Mesothelial cell of epicardium (in vitro differentiated cells): Measurements from ENCODE around the gene ABHD4. TPM values are rescaled to one million over a fixed set of nuclear protein-coding genes. Genes with fewer than 3 reads are reported as not detected.

ENCODE experiments used
- DNase-seq, 2 experiments: peaks; one replicate each; pipeline ENCODE4 v3.0.0; 2021; ENCODE audit warnings: low spot score in 2 of 2; ENCODE audit not compliant: unreplicated experiment in 2 of 2
- H3K27ac Mint-ChIP-seq: 2 replicates; pipeline ENCODE4 v1.8.0; 2021; ENCODE audit warnings: mixed read lengths
- H3K27me3 Mint-ChIP-seq: 2 replicates; pipeline ENCODE4 v1.8.0; 2021; ENCODE audit warnings: low read depth, mixed read lengths
- H3K36me3 Mint-ChIP-seq: 2 replicates; pipeline ENCODE4 v1.8.0; 2021; ENCODE audit warnings: mixed read lengths
- H3K4me1 Mint-ChIP-seq: 2 replicates; pipeline ENCODE4 v1.8.0; 2021; ENCODE audit warnings: mixed read lengths
- H3K4me3 Mint-ChIP-seq: 2 replicates; pipeline ENCODE4 v1.8.0; 2021; ENCODE audit warnings: mild to moderate bottlenecking, moderate library complexity, mixed read lengths
- H3K9me3 Mint-ChIP-seq: 2 replicates; pipeline ENCODE4 v1.8.0; 2021; ENCODE audit warnings: mixed read lengths
- total RNA-seq: library from RNA; stranded (reverse); gene quantifications from 3 replicates; pipeline ENCODE4 v1.2.1, GENCODE V29; 2021
- TF ChIP-seq, protein P1 (sequence below): fragments of 200-600 bp; sonication (generic); IDR thresholded peaks from one replicate; pipeline ENCODE4 v1.5.0; 2021; ENCODE audit warnings: antibody characterized with exemption; ENCODE audit not compliant: unreplicated experiment

ABHD4 gene
- total RNA-seq, 1 donor from 2014 or later = 28.2 TPM

DNA sequence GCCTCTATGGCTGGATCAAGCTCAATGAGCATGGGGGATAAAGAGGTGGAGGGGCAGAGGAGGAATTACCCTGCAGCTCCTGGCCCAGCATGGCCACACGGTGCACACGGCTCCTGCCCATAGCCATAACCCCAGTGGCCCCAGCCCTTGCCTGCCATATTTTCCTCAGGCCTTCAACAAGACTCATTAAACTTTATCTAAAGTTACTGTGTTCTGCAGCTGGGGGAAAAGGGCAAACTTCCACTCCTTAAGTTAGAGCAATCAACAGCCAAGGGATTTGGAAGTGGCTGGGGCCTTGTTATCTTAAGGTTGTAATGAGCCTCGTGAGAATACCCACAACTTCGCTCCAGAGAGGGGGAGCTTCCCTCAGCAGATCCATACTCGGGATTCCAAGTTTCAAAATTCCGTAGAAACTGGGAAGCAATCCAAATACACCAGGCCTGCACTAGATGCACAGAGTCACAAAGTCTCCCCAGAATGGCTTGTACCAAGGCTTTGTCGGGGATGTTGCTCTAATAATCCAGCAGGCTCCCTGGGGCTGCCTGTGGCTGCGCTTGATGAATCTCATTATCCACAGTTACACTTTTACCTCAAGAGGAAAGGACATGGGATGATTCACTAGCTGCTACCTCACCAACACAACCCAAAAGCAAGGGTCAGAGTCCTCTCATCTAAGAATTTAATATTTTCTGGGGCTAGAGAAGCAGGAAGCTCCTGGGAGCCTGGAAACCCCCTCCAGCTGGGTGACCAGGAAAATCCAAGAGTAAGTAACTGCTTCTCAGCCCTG is 59.0 kb downstream of the ABHD4 start:
- Mint-ChIP-seq H3K4me1 (no peaks in the 10 kb centered on the region), H3K27ac (peak overlapping the region; percentile 80), H3K4me3 (no peak overlapping the region), H3K27me3 (no peaks in the 10 kb centered on the region), H3K36me3 (no peaks in the 10 kb centered on the region), H3K9me3 (no peaks in the 10 kb centered on the region)
- TF ChIP-seq, protein P1, sequence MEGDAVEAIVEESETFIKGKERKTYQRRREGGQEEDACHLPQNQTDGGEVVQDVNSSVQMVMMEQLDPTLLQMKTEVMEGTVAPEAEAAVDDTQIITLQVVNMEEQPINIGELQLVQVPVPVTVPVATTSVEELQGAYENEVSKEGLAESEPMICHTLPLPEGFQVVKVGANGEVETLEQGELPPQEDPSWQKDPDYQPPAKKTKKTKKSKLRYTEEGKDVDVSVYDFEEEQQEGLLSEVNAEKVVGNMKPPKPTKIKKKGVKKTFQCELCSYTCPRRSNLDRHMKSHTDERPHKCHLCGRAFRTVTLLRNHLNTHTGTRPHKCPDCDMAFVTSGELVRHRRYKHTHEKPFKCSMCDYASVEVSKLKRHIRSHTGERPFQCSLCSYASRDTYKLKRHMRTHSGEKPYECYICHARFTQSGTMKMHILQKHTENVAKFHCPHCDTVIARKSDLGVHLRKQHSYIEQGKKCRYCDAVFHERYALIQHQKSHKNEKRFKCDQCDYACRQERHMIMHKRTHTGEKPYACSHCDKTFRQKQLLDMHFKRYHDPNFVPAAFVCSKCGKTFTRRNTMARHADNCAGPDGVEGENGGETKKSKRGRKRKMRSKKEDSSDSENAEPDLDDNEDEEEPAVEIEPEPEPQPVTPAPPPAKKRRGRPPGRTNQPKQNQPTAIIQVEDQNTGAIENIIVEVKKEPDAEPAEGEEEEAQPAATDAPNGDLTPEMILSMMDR = no peak
- no peak for DNase-seq

DNA sequence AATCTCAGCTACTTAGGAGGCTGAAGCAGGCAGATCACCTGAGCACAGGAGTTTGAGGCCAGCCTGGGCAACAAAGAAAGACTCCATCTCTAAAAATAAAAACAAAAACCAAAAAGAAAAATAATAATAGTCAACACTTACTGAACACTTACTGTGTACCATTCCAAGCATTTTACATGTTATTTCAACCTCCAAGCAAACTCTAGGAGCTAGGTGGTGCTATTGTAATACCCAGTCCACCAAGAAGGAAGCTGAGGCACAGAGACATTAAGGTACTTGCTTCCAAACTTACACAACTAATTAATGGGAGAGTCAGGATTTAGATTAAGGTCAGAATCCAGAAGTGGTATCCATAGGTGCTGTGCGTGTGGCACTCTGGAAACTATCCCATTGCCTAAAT is 59.8 kb downstream of the ABHD4 start:
- Mint-ChIP-seq H3K27me3 (no peaks in the 10 kb centered on the region), H3K27ac (peak overlapping the region; percentile 80), H3K4me1 (no peaks in the 10 kb centered on the region), H3K4me3 (no peak overlapping the region), H3K36me3 (no peaks in the 10 kb centered on the region), H3K9me3 (no peaks in the 10 kb centered on the region)
- no peak for DNase-seq
- TF ChIP-seq, protein P1 = no peak

DNA sequence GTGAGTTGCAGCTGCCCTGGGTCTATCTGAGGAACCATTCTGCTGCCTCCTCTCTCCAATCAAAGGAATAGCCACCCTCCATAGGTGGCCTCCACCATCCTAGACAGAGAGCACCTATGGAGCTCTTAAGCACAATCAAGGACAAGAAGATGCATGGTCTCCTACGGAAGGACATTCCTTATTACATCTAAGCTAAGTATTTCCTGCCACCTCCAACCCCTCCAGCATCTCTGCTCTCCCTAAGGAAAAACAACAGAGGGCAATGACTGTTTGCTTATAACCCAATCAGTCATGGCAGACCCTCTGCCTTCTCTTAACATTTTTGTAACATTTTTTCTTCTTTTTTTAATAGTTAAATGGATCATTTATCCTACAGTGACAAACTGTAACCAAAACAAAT is 60.8 kb downstream of the ABHD4 start:
- Mint-ChIP-seq H3K4me1 (no peaks in the 10 kb centered on the region), H3K27me3 (no peaks in the 10 kb centered on the region), H3K9me3 (no peaks in the 10 kb centered on the region), H3K27ac (no peak overlapping the region), H3K4me3 (no peak overlapping the region), H3K36me3 (no peaks in the 10 kb centered on the region)
- DNase-seq = no peak
- TF ChIP-seq, protein P1 = no peak

DNA sequence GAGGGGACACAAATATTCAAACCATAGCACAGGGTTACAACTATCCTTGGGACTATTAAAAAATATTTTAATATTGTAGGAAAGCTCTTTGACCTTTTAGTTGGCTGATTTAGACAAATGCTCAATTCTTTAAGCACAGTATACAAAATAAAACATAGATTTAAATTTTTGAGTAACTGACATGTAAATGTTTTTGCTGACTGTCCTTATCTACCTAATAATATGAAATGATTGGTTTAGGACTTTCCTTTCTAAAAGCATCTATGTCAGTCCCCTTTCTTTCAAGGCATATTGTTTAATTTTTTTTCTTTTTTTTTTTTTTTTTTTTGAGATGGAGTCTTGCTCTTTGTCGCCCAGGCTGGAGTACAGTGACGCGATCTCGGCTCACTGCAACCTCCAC is 62.6 kb downstream of the ABHD4 start:
- H3K9me3 Mint-ChIP-seq = no peaks in the 10 kb centered on the region
- no peaks in the 10 kb centered on the region for H3K27me3 Mint-ChIP-seq
- H3K4me1 Mint-ChIP-seq = no peaks in the 10 kb centered on the region
- H3K27ac Mint-ChIP-seq = no peak overlapping the region
- no peak for DNase-seq
- no peaks in the 10 kb centered on the region for H3K36me3 Mint-ChIP-seq
- TF ChIP-seq, protein P1 = no peak
- H3K4me3 Mint-ChIP-seq = no peak overlapping the region

Other genes with a start within 250 kb of the ABHD4 start
- 140 to 141 TPM (median 141 TPM) in 3 replicates for gene DAD1, start 9.1 kb upstream of the ABHD4 start, total RNA-seq
- not detected in 3 replicates for gene OR6J1, start 46.1 kb downstream of the ABHD4 start, total RNA-seq
- gene OXA1L, start 168.4 kb downstream of the ABHD4 start, total RNA-seq = 115 to 118 TPM (median 117 TPM) in 3 replicates
- gene SLC7A7, start 217.1 kb downstream of the ABHD4 start, total RNA-seq = 8.3 to 9.8 TPM (median 8.9 TPM) in 3 replicates
- 67.4 to 77.0 TPM (median 74.4 TPM) in 3 replicates for gene MRPL52, start 231.6 kb downstream of the ABHD4 start, total RNA-seq
- gene MMP14, start 238.3 kb downstream of the ABHD4 start, total RNA-seq = 302 to 306 TPM (median 304 TPM) in 3 replicates